HG03575 (cell line): ENCODE results near the gene BLVRB.
"Not testable (repeated sequence)": the region's sequence is repeated elsewhere in the genome, so short reads cannot be mapped to it uniquely, and the experiment has no call there.

Experiments used
- ATAC-seq: cut with Tn5 transposase; IDR thresholded peaks from one replicate; pipeline ENCODE4 v1.9.1; 2021; ENCODE audit not compliant: unreplicated experiment, insufficient number of reproducible peaks, low FRiP score; ENCODE audit errors: extremely low read depth

BLVRB gene

GRCh38 chr19:40430242-40430641, 35.3 kb downstream of the BLVRB start:
- ATAC-seq = not testable (repeated sequence)

GRCh38 chr19:40428197-40428596, 37.3 kb downstream of the BLVRB start:
- ATAC-seq = not testable (repeated sequence)

- no peak for ATAC-seq
Measured at GRCh38 chr19:40425450-40426287, 39.9 kb downstream of the BLVRB start, which contains the start of gene SERTAD1. Gene SERTAD1 (minus strand): TSS chr19:40425992. CDS start chr19:40423546, 2,446 bp downstream.

- no peak for ATAC-seq
Measured at GRCh38 chr19:40424637-40425449, 40.7 kb downstream of the BLVRB start.

- ATAC-seq = no peak
Measured at GRCh38 chr19:40423938-40424337, 41.6 kb downstream of the BLVRB start.

- no peak for ATAC-seq
Measured at GRCh38 chr19:40422748-40423566, 42.6 kb downstream of the BLVRB start.

GRCh38 chr19:40421993-40422747, 43.4 kb downstream of the BLVRB start:
- no peak for ATAC-seq

GRCh38 chr19:40420766-40421765, 44.5 kb downstream of the BLVRB start:
- ATAC-seq = no peak

GRCh38 chr19:40420451-40420765, 45.1 kb downstream of the BLVRB start:
- ATAC-seq = no peak

GRCh38 chr19:40419780-40420179, 45.8 kb downstream of the BLVRB start:
- ATAC-seq = no peak

- no peak for ATAC-seq
Measured at GRCh38 chr19:40419066-40419612, 46.4 kb downstream of the BLVRB start.

GRCh38 chr19:40418040-40418439, 47.5 kb downstream of the BLVRB start:
- no peak for ATAC-seq

- ATAC-seq = no peak
Measured at GRCh38 chr19:40417643-40417981, 47.9 kb downstream of the BLVRB start.

- ATAC-seq = no peak
Measured at GRCh38 chr19:40416918-40417642, 48.5 kb downstream of the BLVRB start.

- no peak for ATAC-seq
Measured at GRCh38 chr19:40415768-40416167, 49.8 kb downstream of the BLVRB start.

GRCh38 chr19:40414542-40415535, 50.7 kb downstream of the BLVRB start:
- ATAC-seq = no peak
